Activated T-cell treated with anti-CD3 and anti-CD28 coated beads, Interleukin-2, amount 50 U/mL, for 72 hours (primary cell): ENCODE results near the gene FAF2. TPM values are rescaled to one million over a fixed set of nuclear protein-coding genes. Genes with fewer than 3 reads are reported as not detected.
A peak's percentile ranks its signal among the peaks of the same experiment; 100 is the strongest.

Experiments used
- ATAC-seq, 2 donors: fragments of 150-1000 bp; cut with Tn5 transposase; replicated peaks in 1 of 2; 2 replicates each; pipeline ENCODE4 v1.10.0; 2021; ENCODE audit warnings: moderate library complexity in 2 of 2, mild to moderate bottlenecking in 1 of 2
- DNase-seq, 2 donors: peaks; one replicate each; pipeline ENCODE4 v3.0.0; 2021 to 2022; ENCODE audit warnings: mixed read lengths in 1 of 2
- H3K27ac Mint-ChIP-seq: one replicate; pipeline ENCODE4 v1.8.0; 2022; ENCODE audit warnings: mild to moderate bottlenecking, moderate library complexity, mixed read lengths
- H3K27me3 Mint-ChIP-seq: one replicate; pipeline ENCODE4 v1.8.0; 2022; ENCODE audit warnings: low read depth, mixed read lengths
- H3K36me3 Mint-ChIP-seq, 2 donors: one replicate each; pipeline ENCODE4 v1.8.0; 2022; ENCODE audit warnings: mixed read lengths in 2 of 2, mild to moderate bottlenecking in 1 of 2; ENCODE audit not compliant: insufficient read depth in 2 of 2
- H3K4me1 Mint-ChIP-seq: one replicate; pipeline ENCODE4 v1.8.0; 2022; ENCODE audit warnings: low read depth, mixed read lengths
- H3K4me3 Mint-ChIP-seq, 2 donors: one replicate each; pipeline ENCODE4 v1.8.0; 2022; ENCODE audit warnings: mild to moderate bottlenecking in 2 of 2, mixed read lengths in 2 of 2, moderate library complexity in 2 of 2
- H3K9me3 Mint-ChIP-seq, 2 donors: one replicate each; pipeline ENCODE4 v1.8.0; 2022; ENCODE audit warnings: mixed read lengths in 2 of 2
- total RNA-seq, 2 donors: library from RNA; stranded (reverse); gene quantifications; one replicate each; pipeline ENCODE4 v1.2.3, GENCODE V29; 2022

Gene FAF2
- total RNA-seq, 2 donors from 2014 or later, result 44.8 to 45.0 TPM

- no peak for ATAC-seq
- Mint-ChIP-seq H3K9me3 (no peaks in the 10 kb centered on the region), H3K4me1 (peaks cover 44% of the 10 kb centered on the region), H3K27me3 (no peaks in the 10 kb centered on the region), H3K36me3 (peaks cover 0 to 2% of the 10 kb centered on the region in 2 donors), H3K4me3 (no peak overlapping the region), H3K27ac (no peak overlapping the region)
- no peak for DNase-seq
Measured at GRCh38 chr5:176413255-176413565, 35.0 kb upstream of the FAF2 start.

DNA sequence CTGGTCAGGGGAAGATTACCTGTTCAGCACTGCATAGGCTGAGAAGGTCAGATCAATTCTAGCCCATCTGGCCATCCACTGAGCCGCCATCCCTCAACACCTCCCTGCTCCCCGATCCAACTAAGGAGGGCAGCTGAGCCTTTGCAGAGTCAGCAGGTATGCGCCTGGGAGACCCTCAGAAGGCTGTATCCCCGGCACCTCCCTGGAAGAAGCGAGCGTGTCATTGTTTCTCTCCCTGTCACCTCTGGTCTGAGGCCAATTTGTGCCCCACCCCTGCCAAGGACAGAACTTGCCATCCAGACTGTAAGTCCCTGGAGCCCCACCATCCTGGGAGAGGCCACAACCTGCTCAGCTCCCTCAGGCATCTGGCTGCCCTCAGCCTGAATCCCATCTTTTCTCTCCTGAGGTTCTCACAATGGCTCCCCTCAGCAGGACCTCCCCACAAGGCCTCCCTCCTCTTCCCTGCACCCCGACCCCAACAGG lies 34.4 kb upstream of the FAF2 start:
- Mint-ChIP-seq H3K36me3 (peaks cover 0 to 2% of the 10 kb centered on the region in 2 donors), H3K4me3 (no peak overlapping the region), H3K4me1 (peaks cover 44% of the 10 kb centered on the region)

GRCh38 chr5:176414704-176415103 lies 33.5 kb upstream of the FAF2 start:
- no peaks in the 10 kb centered on the region for H3K9me3 Mint-ChIP-seq
- H3K4me1 Mint-ChIP-seq, result peaks cover 44% of the 10 kb centered on the region
- peak overlapping the region; percentile 44 for H3K27ac Mint-ChIP-seq

More for the DNA sequence above, 34.4 kb upstream of the FAF2 start:
- no peak overlapping the region for H3K27ac Mint-ChIP-seq
- no peak for ATAC-seq
- H3K9me3 Mint-ChIP-seq, result no peaks in the 10 kb centered on the region
- DNase-seq, result no peak
- no peaks in the 10 kb centered on the region for H3K27me3 Mint-ChIP-seq

DNA sequence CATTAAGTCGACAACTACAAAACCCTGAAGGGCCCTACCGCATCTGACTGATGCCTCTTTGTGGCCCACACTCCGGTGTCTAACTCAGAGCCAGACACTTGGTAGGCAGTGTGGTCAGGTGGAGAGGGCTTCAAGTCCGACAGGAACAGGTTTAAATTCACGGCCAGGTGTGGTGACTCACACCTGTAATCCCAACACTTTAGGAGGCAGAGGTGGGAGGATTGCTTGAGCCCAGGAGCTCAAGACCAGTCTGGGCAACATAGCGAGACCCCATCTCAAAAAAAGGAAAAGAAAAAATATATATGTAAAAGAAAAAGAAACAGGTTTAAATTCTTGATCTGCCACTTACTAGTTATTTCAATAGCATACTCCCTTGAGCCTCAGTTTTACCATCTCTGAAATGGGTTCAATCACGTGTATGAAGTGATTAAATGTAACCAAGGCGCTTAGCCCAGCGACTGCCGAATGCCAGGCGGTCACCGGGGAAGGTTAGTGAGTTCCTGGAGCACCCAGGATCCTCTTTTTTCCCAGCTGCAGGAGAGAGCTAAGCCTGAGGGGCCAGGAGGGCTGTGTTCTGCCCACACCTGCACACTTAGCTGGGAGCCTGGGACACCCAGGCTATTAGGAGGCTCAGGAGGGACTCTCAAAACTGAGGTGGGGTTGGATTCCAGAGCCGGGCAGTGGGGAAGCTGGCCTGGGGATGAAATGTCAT lies 32.8 kb upstream of the FAF2 start:
- Mint-ChIP-seq H3K36me3 (peaks cover 0 to 2% of the 10 kb centered on the region in 2 donors), H3K27ac (peak overlapping the region; percentile 56), H3K4me1 (peaks cover 44% of the 10 kb centered on the region), H3K9me3 (no peaks in the 10 kb centered on the region), H3K4me3 (peak overlapping the region; percentile 81 to 86), H3K27me3 (no peaks in the 10 kb centered on the region)
- ATAC-seq, result no peak
- no peak for DNase-seq

More at GRCh38 chr5:176414704-176415103, 33.5 kb upstream of the FAF2 start:
- DNase-seq, result no peak
- no peak for ATAC-seq
- Mint-ChIP-seq H3K27me3 (no peaks in the 10 kb centered on the region), H3K4me3 (peak overlapping the region; percentile 81 to 86), H3K36me3 (peaks cover 0 to 2% of the 10 kb centered on the region in 2 donors)

DNA sequence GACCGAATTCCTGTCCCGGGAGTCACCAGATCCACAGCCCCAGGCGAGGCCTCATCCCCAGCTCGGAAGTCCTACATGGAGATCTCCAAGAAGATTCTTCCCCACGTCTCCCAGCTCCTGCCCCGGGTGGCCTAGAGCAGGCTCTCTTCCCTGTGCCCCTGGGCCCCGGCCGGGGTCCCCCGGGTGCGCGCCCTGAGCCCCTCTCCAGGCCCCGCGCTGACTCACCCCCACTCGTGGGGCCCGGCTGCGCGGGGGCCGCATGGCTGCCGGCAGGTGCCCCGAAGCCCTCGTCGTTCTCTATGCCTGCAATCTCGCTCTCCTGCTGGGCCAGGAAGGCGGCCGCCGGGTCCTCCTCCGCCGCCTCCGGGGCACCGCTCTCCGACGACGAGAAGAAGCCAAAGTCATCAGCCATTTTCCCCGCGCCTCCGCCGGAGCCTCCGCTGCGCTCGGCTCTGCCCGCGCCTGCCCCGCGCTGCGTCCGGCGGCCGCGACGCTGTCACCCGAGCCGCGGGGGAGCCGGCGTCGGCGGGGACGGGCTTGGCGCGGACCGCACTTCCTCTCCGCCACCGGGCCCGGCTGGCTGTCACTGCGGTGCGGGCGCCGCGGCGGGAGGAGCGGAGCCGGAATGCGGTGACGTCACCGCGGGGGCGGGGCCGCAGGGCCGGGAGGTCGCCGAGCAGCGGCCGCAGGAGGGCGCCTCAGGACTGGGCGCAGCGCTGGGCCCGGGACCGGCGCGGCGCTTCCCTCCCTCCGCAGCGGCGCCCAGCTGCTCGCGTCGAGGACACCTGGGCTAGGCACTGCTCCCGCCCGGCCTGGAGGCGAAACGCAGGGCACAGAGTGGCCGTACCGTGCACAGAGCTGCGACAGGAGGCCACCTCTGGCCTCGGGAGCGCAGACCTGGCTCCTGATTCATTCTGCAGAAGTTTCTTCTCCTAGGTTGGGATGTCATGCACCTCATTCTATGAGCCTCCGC lies 31.9 kb upstream of the FAF2 start, which contains the start of gene CLTB:
TSS of gene CLTB (minus strand) at position 588 of the 973 bp plus-strand sequence. CDS start at position 412, 176 bp downstream.
- Mint-ChIP-seq H3K36me3 (peaks cover 0 to 3% of the 10 kb centered on the region in 2 donors), H3K9me3 (peaks cover 0 to 2% of the 10 kb centered on the region in 2 donors), H3K4me1 (peaks cover 42% of the 10 kb centered on the region), H3K27me3 (no peaks in the 10 kb centered on the region), H3K4me3 (peak within 1 kb of the TSS; percentile 81 to 86), H3K27ac (peak within 1 kb of the TSS; percentile 56)
- ATAC-seq (peak; percentile 98), DNase-seq (peak; percentile 85 to 86)

DNA sequence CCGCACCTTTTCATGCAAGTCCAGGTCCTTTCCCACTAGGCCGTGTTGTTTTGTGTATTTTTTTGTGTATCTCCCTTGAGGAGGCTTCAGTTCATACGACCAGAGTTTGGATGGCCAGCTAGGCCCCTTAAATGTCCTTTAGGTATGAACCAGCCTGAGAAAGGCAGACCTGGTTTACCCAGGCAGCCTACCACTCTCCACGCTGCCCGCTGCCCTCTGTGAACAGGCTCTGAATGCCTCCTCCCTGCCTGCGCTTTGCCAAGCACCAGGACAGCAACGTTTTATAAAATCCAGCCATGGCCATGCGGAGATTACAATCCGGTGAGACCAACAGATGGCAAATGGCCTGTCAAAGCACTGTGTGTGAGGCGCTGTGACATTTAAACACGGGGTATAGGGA lies 31.2 kb upstream of the FAF2 start:
- H3K27me3 Mint-ChIP-seq, result no peaks in the 10 kb centered on the region
- no peak overlapping the region for H3K27ac Mint-ChIP-seq

GRCh38 chr5:176418251-176418650 lies 29.9 kb upstream of the FAF2 start:
- no peak overlapping the region for H3K27ac Mint-ChIP-seq
- H3K36me3 Mint-ChIP-seq, result peaks cover 0 to 4% of the 10 kb centered on the region in 2 donors

More for the DNA sequence above, 31.2 kb upstream of the FAF2 start:
- H3K36me3 Mint-ChIP-seq, result peaks cover 0 to 6% of the 10 kb centered on the region in 2 donors
- H3K4me1 Mint-ChIP-seq, result peaks cover 35% of the 10 kb centered on the region
- H3K4me3 Mint-ChIP-seq, result peak overlapping the region; percentile 33 to 62
- no peak for DNase-seq
- no peak for ATAC-seq
- peaks cover 0 to 4% of the 10 kb centered on the region in 2 donors for H3K9me3 Mint-ChIP-seq

GRCh38 chr5:176420086-176420485 lies 28.1 kb upstream of the FAF2 start:
- Mint-ChIP-seq H3K36me3 (peaks cover 0 to 4% of the 10 kb centered on the region in 2 donors), H3K4me3 (no peak overlapping the region), H3K4me1 (peaks cover 16% of the 10 kb centered on the region), H3K27ac (no peak overlapping the region), H3K9me3 (peaks cover 0 to 4% of the 10 kb centered on the region in 2 donors), H3K27me3 (no peaks in the 10 kb centered on the region)
- no peak for DNase-seq
- ATAC-seq, result no peak

More at GRCh38 chr5:176418251-176418650, 29.9 kb upstream of the FAF2 start:
- no peak for ATAC-seq
- no peak for DNase-seq
- H3K4me3 Mint-ChIP-seq, result no peak overlapping the region
- peaks cover 0 to 4% of the 10 kb centered on the region in 2 donors for H3K9me3 Mint-ChIP-seq
- H3K27me3 Mint-ChIP-seq, result no peaks in the 10 kb centered on the region
- peaks cover 29% of the 10 kb centered on the region for H3K4me1 Mint-ChIP-seq

DNA sequence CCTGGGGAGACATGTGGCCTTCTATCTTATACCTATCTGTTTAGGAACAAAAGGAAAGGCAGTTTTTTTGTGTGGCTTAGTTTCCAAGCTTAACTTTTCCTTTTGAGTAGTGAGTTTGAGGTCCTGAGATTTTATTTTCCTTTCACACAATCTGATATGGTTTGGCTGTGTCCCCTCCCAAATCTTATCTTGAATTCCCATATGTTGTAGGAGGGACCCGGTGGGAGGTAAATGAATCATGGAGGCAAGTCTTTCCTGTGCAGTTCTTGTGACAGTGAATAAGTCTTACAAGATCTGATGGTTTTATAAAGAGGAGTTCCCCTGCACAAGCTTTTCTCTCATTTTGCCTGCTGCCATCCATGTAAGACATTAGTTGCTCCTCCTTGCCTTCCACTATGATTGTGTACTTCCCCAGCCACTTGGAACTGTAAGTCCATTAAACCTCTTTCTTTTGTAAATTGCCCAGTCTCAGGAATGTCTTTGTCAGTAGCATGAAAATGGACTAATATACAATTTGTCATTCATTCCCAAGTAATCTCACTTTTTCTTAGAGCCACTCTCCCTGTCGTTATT lies 27.1 kb upstream of the FAF2 start:
- H3K4me3 Mint-ChIP-seq, result no peak overlapping the region
- no peak overlapping the region for H3K27ac Mint-ChIP-seq
- H3K4me1 Mint-ChIP-seq, result peaks cover 9% of the 10 kb centered on the region
- DNase-seq (no peak), ATAC-seq (no peak)
- H3K9me3 Mint-ChIP-seq, result peaks cover 0 to 4% of the 10 kb centered on the region in 2 donors
- H3K27me3 Mint-ChIP-seq, result no peaks in the 10 kb centered on the region
- peaks cover 0 to 6% of the 10 kb centered on the region in 2 donors for H3K36me3 Mint-ChIP-seq

DNA sequence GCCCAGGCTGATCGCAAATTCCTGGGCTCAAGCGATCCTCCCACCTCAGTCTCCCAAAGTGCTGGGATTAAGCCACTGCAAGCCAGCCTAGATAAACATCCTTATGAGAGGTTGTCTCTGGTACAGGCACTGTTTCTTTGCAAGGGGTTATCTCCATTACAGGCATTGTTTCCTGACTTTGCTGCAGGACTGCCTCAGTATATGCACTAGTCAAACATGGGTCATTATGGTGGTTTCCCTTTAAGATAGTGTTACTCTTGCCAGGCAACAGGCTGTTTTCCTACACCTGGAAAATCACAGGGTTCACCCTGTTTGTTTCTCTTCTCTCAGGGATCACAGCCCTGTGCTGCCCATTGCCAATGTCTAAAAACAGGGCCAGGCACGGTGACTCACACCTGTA lies 24.0 kb upstream of the FAF2 start:
- DNase-seq (no peak), ATAC-seq (no peak)
- H3K4me3 Mint-ChIP-seq, result no peak overlapping the region
- no peaks in the 10 kb centered on the region for H3K4me1 Mint-ChIP-seq
- H3K36me3 Mint-ChIP-seq, result peaks cover 0 to 6% of the 10 kb centered on the region in 2 donors
- H3K9me3 Mint-ChIP-seq, result peaks cover 0 to 4% of the 10 kb centered on the region in 2 donors
- H3K27ac Mint-ChIP-seq, result no peak overlapping the region
- no peaks in the 10 kb centered on the region for H3K27me3 Mint-ChIP-seq

- H3K27ac Mint-ChIP-seq, result no peak overlapping the region
- H3K9me3 Mint-ChIP-seq, result peaks cover 0 to 4% of the 10 kb centered on the region in 2 donors
- H3K36me3 Mint-ChIP-seq, result peaks cover 0 to 6% of the 10 kb centered on the region in 2 donors
- no peak overlapping the region for H3K4me3 Mint-ChIP-seq
- no peak for ATAC-seq
- H3K4me1 Mint-ChIP-seq, result no peaks in the 10 kb centered on the region
- DNase-seq, result no peak
- no peaks in the 10 kb centered on the region for H3K27me3 Mint-ChIP-seq
Measured at GRCh38 chr5:176425138-176425537, 23.0 kb upstream of the FAF2 start.

DNA sequence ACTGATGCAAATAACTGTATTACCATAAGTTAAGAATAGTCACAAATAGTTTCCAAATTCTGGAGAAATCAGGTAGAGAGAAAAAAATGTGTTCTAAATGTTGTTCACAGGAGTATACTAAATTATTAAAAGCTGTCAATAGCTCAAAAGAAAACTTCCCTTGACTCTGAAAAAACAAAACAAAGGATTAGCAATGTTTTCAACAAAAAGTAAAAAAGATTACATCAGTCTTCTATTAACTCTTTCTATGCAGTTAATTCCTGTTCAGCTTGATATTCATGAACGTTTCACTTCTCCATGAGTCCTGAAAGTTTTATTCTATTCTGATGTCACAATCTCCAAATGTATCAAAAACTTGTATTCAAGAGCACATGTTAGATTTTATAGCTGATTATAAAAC lies 22.4 kb upstream of the FAF2 start:
- Mint-ChIP-seq H3K4me3 (no peak overlapping the region), H3K27me3 (no peaks in the 10 kb centered on the region), H3K27ac (no peak overlapping the region), H3K4me1 (no peaks in the 10 kb centered on the region), H3K9me3 (peaks cover 0 to 4% of the 10 kb centered on the region in 2 donors), H3K36me3 (peaks cover 0 to 6% of the 10 kb centered on the region in 2 donors)
- no peak for ATAC-seq
- DNase-seq, result no peak
